ENCODE data around the gene MUC21.

DNA sequence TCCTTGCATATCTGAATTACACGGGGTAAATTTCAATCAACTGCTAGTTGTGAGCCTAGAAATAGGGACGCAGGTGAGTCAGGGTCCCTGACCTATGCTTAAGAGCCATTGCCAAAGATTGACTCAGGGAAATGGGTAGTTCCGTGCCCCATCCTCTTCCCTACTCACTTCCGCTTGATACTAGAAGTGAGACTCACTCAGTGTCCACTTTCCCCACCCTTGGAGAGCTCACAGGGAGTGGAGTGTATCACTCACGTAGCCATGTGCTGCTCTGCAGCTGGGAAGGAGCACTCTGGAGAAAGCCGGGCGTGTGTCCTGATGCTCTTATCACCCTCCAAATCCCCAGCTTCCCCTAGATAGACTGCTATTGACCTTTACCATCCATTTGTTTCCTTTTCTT lies 26.2 kb downstream of the MUC21 start:
- TF ChIP-seq CTCF (IDR thresholded peaks at IDR 0.05) (no peak), ZFX (IDR thresholded peaks at IDR 0.05; ENCODE audit: borderline replicate concordance) (no peak)
